ENCODE data around the gene CWF19L2. TPM values are rescaled to one million over a fixed set of nuclear protein-coding genes. Genes with fewer than 3 reads are reported as not detected.

The CWF19L2 gene
- total RNA-seq, 1 experiment from 2014 or later, result 10.0 TPM

DNA sequence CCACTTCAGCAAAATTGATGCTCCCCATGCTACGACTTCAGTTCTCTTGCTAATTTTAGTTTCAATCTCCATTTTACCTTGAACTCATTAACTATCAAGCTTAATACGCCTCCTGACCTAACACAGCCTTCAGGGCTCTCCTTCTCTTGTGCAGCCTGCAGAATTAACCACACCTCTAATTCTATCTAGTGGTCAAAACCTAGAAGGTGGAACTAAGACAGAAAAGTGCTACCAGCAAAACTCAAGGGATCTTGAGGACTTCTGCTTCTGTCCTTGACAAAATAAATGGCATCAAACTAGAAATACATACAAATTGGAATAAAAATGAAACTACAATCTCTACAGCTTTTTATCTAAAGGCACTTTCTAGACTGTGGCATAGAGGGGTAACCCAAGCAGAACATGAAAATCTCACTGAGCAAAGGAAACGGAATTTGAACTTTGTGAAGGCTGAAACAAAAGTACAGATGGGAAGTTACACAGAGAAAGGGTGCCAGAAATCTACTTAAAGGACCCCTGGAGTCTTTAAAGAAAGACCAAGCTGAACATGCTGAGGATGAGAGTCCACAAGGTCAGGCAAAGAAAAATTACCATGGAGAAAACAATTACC is 10.7 kb downstream of the CWF19L2 start:
- H3K27ac Mint-ChIP-seq (ENCODE audit: unreplicated experiment), result no peak overlapping the region
- no TSS peak for BruUV-seq (replicated peaks)
- CTCF ChIA-PET, result no interaction called here
- peaks cover 3% of the 10 kb centered on the region for H3K36me3 Mint-ChIP-seq (ENCODE audit: insufficient read depth, unreplicated experiment)
- DNase-seq, result no peak
- intact Hi-C loops (cut with micrococcal nuclease; ENCODE audit: unreplicated experiment), result no loop called here
- no peaks in the 10 kb centered on the region for H3K4me1 Mint-ChIP-seq (ENCODE audit: low read depth, unreplicated experiment)
- no peaks in the 10 kb centered on the region for H3K27me3 Mint-ChIP-seq (ENCODE audit: unreplicated experiment)
- TF ChIP-seq CTCF (IDR thresholded peaks at IDR 0.05; ENCODE audit: unreplicated experiment), result no peak
- no peaks in the 10 kb centered on the region for H3K9me3 Mint-ChIP-seq (ENCODE audit: low read depth, unreplicated experiment)
- no peak overlapping the region for H3K4me3 Mint-ChIP-seq (ENCODE audit: low read depth, unreplicated experiment)

DNA sequence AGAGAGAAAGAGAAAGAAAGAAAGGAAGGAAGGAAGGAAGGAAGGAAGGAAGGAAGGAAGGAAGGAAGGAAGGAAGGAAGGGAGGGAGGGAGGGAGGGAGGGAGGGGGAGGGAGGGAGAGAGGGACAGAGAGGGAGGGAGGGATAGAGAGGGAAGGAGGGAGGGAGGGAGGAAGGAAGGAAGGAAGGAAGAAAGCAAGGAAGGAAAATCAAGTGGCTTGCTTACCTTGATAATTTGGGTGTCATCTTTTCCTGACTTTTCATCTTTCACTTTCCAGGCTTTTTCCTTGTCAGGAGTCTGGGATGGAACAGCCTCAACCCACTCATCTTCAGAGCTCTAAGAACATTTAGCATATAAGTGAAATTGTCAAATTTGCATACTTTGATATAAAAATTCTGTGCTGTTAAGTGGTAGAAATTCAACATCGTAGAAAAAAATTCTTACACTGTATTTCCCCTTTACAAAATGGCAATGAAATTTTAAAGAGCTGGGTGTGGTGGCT is 14.9 kb downstream of the CWF19L2 start:
- intact Hi-C loops (cut with micrococcal nuclease; ENCODE audit: unreplicated experiment), result no loop called here
- no TSS peak for BruUV-seq (replicated peaks)
- no peak overlapping the region for H3K27ac Mint-ChIP-seq (ENCODE audit: unreplicated experiment)
- TF ChIP-seq CTCF (IDR thresholded peaks at IDR 0.05; ENCODE audit: unreplicated experiment), result no peak
- no peak for DNase-seq
- no peaks in the 10 kb centered on the region for H3K27me3 Mint-ChIP-seq (ENCODE audit: unreplicated experiment)
- CTCF ChIA-PET, result no interaction called here
- H3K4me1 Mint-ChIP-seq (ENCODE audit: low read depth, unreplicated experiment), result no peaks in the 10 kb centered on the region
- no peaks in the 10 kb centered on the region for H3K9me3 Mint-ChIP-seq (ENCODE audit: low read depth, unreplicated experiment)
- H3K36me3 Mint-ChIP-seq (ENCODE audit: insufficient read depth, unreplicated experiment), result peaks cover 8% of the 10 kb centered on the region
- no peak overlapping the region for H3K4me3 Mint-ChIP-seq (ENCODE audit: low read depth, unreplicated experiment)

DNA sequence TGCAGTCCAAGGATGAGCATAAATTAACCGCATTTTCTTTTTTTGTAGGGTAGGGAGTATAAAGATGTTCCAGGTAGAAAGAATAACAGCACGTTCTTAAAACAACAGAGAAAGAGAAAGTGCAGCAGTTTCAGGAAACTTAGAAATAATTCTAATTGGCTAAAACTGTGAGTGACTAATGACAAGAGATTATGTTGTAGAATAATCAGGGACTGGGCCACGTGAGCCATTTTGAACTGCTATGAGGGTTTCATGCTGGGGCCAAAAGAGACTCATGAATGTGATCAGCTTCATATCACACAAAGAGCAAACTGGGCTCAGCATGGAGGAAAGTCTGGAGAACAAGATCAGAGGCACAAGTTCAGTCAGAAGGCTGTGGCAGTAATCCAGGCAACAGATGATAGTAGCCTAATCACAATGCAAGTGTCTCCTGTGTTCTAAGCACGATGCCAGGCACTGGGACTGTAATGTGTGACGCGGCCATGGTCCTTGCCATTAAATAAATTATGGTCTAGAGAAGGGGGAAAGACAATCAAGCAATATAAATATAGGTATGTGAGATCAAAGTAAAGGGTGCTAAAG is 17.9 kb downstream of the CWF19L2 start:
- intact Hi-C loops (cut with micrococcal nuclease; ENCODE audit: unreplicated experiment), result loop anchor here (10.0 kb wide), 1 partner anchor 185 kb away; no protein-coding TSS in a partner anchor
- no peak for DNase-seq
- TF ChIP-seq CTCF (IDR thresholded peaks at IDR 0.05; ENCODE audit: unreplicated experiment), result no peak
- BruUV-seq (replicated peaks), result no TSS peak
- Mint-ChIP-seq H3K36me3 (ENCODE audit: insufficient read depth, unreplicated experiment) (peaks cover 8% of the 10 kb centered on the region), H3K27me3 (ENCODE audit: unreplicated experiment) (no peaks in the 10 kb centered on the region), H3K4me3 (ENCODE audit: low read depth, unreplicated experiment) (no peak overlapping the region), H3K9me3 (ENCODE audit: low read depth, unreplicated experiment) (no peaks in the 10 kb centered on the region), H3K27ac (ENCODE audit: unreplicated experiment) (no peak overlapping the region), H3K4me1 (ENCODE audit: low read depth, unreplicated experiment) (no peaks in the 10 kb centered on the region)
- CTCF ChIA-PET, result no interaction called here

DNA sequence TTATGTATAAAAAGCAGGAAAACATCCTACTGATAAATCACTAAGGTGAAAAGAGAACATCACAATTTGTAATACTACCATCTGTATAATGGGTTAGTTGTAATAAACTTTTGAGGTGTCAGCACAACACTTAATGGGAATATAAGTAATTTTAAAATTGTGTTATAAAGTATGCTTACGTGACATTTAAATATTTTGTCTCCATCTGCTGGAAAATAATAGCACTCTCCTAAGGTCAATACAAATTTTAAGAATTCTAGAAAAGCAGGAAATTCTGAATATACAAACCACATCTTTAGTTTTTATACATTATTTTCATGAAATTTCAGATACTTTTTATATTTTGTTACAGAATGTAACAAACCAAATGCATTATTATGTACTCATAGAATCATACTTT is 19.5 kb downstream of the CWF19L2 start:
- no peak for TF ChIP-seq CTCF (IDR thresholded peaks at IDR 0.05; ENCODE audit: unreplicated experiment)

More for the DNA sequence above, 19.5 kb downstream of the CWF19L2 start:
- intact Hi-C loops (cut with micrococcal nuclease; ENCODE audit: unreplicated experiment), result loop anchor here (10.0 kb wide), 1 partner anchor 183 kb away; no protein-coding TSS in a partner anchor
- no TSS peak for BruUV-seq (replicated peaks)
- DNase-seq, result no peak
- Mint-ChIP-seq H3K4me3 (ENCODE audit: low read depth, unreplicated experiment) (no peak overlapping the region), H3K4me1 (ENCODE audit: low read depth, unreplicated experiment) (no peaks in the 10 kb centered on the region), H3K27me3 (ENCODE audit: unreplicated experiment) (no peaks in the 10 kb centered on the region), H3K27ac (ENCODE audit: unreplicated experiment) (no peak overlapping the region), H3K9me3 (ENCODE audit: low read depth, unreplicated experiment) (no peaks in the 10 kb centered on the region), H3K36me3 (ENCODE audit: insufficient read depth, unreplicated experiment) (peaks cover 8% of the 10 kb centered on the region)
- CTCF ChIA-PET, result no interaction called here

Data from Calu3 (cell line).